D341Med (cell line): ENCODE results near the gene KAZN.

Source experiments
- DNase-seq: peaks from one replicate; pipeline ENCODE4 v3.0.0; 2012; ENCODE audit warnings: low spot score

KAZN gene

GRCh38 chr1:14677292-14677971 lies 78.9 kb downstream of the KAZN start:
- DNase-seq: no peak

GRCh38 chr1:14678011-14678638 lies 79.6 kb downstream of the KAZN start:
- no peak for DNase-seq

GRCh38 chr1:14679027-14679688 lies 80.7 kb downstream of the KAZN start:
- no peak for DNase-seq

GRCh38 chr1:14681182-14681581 lies 82.7 kb downstream of the KAZN start:
- no peak for DNase-seq

GRCh38 chr1:14682941-14683621 lies 84.6 kb downstream of the KAZN start:
- DNase-seq: no peak

- no peak for DNase-seq
Observed at GRCh38 chr1:14685078-14685477, 86.6 kb downstream of the KAZN start.

- DNase-seq: no peak
Observed at GRCh38 chr1:14686701-14687100, 88.2 kb downstream of the KAZN start.

GRCh38 chr1:14687147-14687546 lies 88.7 kb downstream of the KAZN start:
- no peak for DNase-seq

GRCh38 chr1:14689996-14690615 lies 91.6 kb downstream of the KAZN start:
- DNase-seq: no peak

GRCh38 chr1:14693949-14694348 lies 95.5 kb downstream of the KAZN start:
- no peak for DNase-seq

- no peak for DNase-seq
Observed at GRCh38 chr1:14694589-14694988, 96.1 kb downstream of the KAZN start.

GRCh38 chr1:14696761-14697160 lies 98.3 kb downstream of the KAZN start:
- DNase-seq: no peak

GRCh38 chr1:14697353-14697752 lies 98.9 kb downstream of the KAZN start:
- DNase-seq: no peak

- DNase-seq: no peak
Observed at GRCh38 chr1:14698314-14698713, 99.8 kb downstream of the KAZN start.

- DNase-seq: no peak
Observed at GRCh38 chr1:14699620-14700019, 101.1 kb downstream of the KAZN start.

GRCh38 chr1:14704846-14705245 lies 106.4 kb downstream of the KAZN start:
- no peak for DNase-seq

GRCh38 chr1:14705824-14706223 lies 107.3 kb downstream of the KAZN start:
- no peak for DNase-seq

- no peak for DNase-seq
Observed at GRCh38 chr1:14706631-14707030, 108.1 kb downstream of the KAZN start.

- no peak for DNase-seq
Observed at GRCh38 chr1:14707531-14708445, 109.3 kb downstream of the KAZN start.

- DNase-seq: no peak
Observed at GRCh38 chr1:14710331-14710730, 111.8 kb downstream of the KAZN start.

- no peak for DNase-seq
Observed at GRCh38 chr1:14712136-14712535, 113.7 kb downstream of the KAZN start.
